Measurements from ENCODE around the gene ERCC2.

GRCh38 chr19:45306518-45307027, 63.8 kb downstream of the ERCC2 start:
- TF ChIP-seq, protein P1, sequence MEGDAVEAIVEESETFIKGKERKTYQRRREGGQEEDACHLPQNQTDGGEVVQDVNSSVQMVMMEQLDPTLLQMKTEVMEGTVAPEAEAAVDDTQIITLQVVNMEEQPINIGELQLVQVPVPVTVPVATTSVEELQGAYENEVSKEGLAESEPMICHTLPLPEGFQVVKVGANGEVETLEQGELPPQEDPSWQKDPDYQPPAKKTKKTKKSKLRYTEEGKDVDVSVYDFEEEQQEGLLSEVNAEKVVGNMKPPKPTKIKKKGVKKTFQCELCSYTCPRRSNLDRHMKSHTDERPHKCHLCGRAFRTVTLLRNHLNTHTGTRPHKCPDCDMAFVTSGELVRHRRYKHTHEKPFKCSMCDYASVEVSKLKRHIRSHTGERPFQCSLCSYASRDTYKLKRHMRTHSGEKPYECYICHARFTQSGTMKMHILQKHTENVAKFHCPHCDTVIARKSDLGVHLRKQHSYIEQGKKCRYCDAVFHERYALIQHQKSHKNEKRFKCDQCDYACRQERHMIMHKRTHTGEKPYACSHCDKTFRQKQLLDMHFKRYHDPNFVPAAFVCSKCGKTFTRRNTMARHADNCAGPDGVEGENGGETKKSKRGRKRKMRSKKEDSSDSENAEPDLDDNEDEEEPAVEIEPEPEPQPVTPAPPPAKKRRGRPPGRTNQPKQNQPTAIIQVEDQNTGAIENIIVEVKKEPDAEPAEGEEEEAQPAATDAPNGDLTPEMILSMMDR (IDR thresholded peaks at IDR 0.05): no peak
- no peak for TF ChIP-seq CREB1 (CRISPR knock-in tag; IDR thresholded peaks at IDR 0.05)
- TF ChIP-seq ZNF396 (CRISPR knock-in tag; IDR thresholded peaks at IDR 0.05; ENCODE audit: borderline replicate concordance): no peak
